Calu3 (cell line): Measurements from ENCODE around the gene GRWD1. TPM values are rescaled to one million over a fixed set of nuclear protein-coding genes. Genes with fewer than 3 reads are reported as not detected.

ENCODE experiments used
- BruUV-seq: library from RNA; stranded (reverse); fragments of 400-500 nt; replicated peaks from 2 replicates; lab custom pipeline; 2021; lab: Mats Ljungman, UMichigan
- CTCF ChIA-PET: fragments of 300-600 bp; sonication (Branson Sonifier 250); formaldehyde crosslinking; loops from one replicate; lab custom pipeline; 2022; ENCODE audit warnings: antibody characterized with exemption; lab: Charles Lee
- DNase-seq: peaks from one replicate; pipeline ENCODE4 v3.0.0; 2022
- H3K27ac Mint-ChIP-seq: one replicate; pipeline ENCODE4 v1.8.0; 2022; ENCODE audit warnings: mixed read lengths; ENCODE audit not compliant: unreplicated experiment
- H3K27me3 Mint-ChIP-seq: one replicate; pipeline ENCODE4 v1.8.0; 2022; ENCODE audit warnings: mixed read lengths; ENCODE audit not compliant: unreplicated experiment
- H3K36me3 Mint-ChIP-seq: one replicate; pipeline ENCODE4 v1.8.0; 2022; ENCODE audit warnings: mild to moderate bottlenecking, moderate library complexity, mixed read lengths; ENCODE audit not compliant: insufficient read depth, unreplicated experiment
- H3K4me1 Mint-ChIP-seq: one replicate; pipeline ENCODE4 v1.8.0; 2022; ENCODE audit warnings: mild to moderate bottlenecking, low read depth, mixed read lengths; ENCODE audit not compliant: unreplicated experiment
- H3K4me3 Mint-ChIP-seq: one replicate; pipeline ENCODE4 v1.8.0; 2022; ENCODE audit warnings: mild to moderate bottlenecking, low read depth, moderate library complexity, mixed read lengths; ENCODE audit not compliant: unreplicated experiment
- H3K9me3 Mint-ChIP-seq: one replicate; pipeline ENCODE4 v1.8.0; 2022; ENCODE audit warnings: low read depth, mixed read lengths; ENCODE audit not compliant: unreplicated experiment
- CTCF ChIP-seq: fragments of 200-600 bp; IDR thresholded peaks from one replicate; pipeline ENCODE4 v1.8.0; 2022; ENCODE audit warnings: antibody characterized with exemption; ENCODE audit not compliant: unreplicated experiment
- intact Hi-C: fragments of 100-400 bp; cut with micrococcal nuclease; formaldehyde crosslinking; loops from one replicate; pipeline ENCODE4 v1.10.0; 2022; ENCODE audit not compliant: unreplicated experiment
- total RNA-seq: library from RNA; stranded (reverse); gene quantifications from 2 replicates; pipeline ENCODE4 v1.2.3, GENCODE V29; 2022

GRWD1 gene
- total RNA-seq, 1 experiment from 2014 or later: 75.0 TPM

- TF ChIP-seq CTCF: no peak
- intact Hi-C loops: no loop called here
- no peak overlapping the region for H3K27ac Mint-ChIP-seq
- no peaks in the 10 kb centered on the region for H3K27me3 Mint-ChIP-seq
- no peak for DNase-seq
- no peaks in the 10 kb centered on the region for H3K9me3 Mint-ChIP-seq
- H3K4me1 Mint-ChIP-seq: peaks cover under 1% of the 10 kb centered on the region
- BruUV-seq: no TSS peak
- H3K4me3 Mint-ChIP-seq: no peak overlapping the region
- peaks cover 77% of the 10 kb centered on the region for H3K36me3 Mint-ChIP-seq
- CTCF ChIA-PET: no interaction called here
Measured at GRCh38 chr19:48477698-48478338, 32.0 kb downstream of the GRWD1 start.

GRCh38 chr19:48478339-48479256 is 32.8 kb downstream of the GRWD1 start:
- Mint-ChIP-seq H3K27me3 (no peaks in the 10 kb centered on the region), H3K9me3 (no peaks in the 10 kb centered on the region), H3K27ac (no peak overlapping the region), H3K4me1 (no peaks in the 10 kb centered on the region), H3K36me3 (peaks cover 72% of the 10 kb centered on the region), H3K4me3 (no peak overlapping the region)
- intact Hi-C loops: no loop called here
- no peak for DNase-seq
- no peak for TF ChIP-seq CTCF
- BruUV-seq: no TSS peak
- CTCF ChIA-PET: no interaction called here

GRCh38 chr19:48479686-48480085 is 33.9 kb downstream of the GRWD1 start:
- no peak for DNase-seq
- Mint-ChIP-seq H3K27me3 (no peaks in the 10 kb centered on the region), H3K4me3 (no peak overlapping the region), H3K9me3 (no peaks in the 10 kb centered on the region), H3K4me1 (peaks cover 9% of the 10 kb centered on the region), H3K27ac (no peak overlapping the region), H3K36me3 (peaks cover 74% of the 10 kb centered on the region)
- CTCF ChIA-PET: no interaction called here
- no peak for TF ChIP-seq CTCF
- intact Hi-C loops: loop anchor here (10.0 kb wide), 1 partner anchor 145 kb away; no protein-coding TSS in a partner anchor
- BruUV-seq: no TSS peak

DNA sequence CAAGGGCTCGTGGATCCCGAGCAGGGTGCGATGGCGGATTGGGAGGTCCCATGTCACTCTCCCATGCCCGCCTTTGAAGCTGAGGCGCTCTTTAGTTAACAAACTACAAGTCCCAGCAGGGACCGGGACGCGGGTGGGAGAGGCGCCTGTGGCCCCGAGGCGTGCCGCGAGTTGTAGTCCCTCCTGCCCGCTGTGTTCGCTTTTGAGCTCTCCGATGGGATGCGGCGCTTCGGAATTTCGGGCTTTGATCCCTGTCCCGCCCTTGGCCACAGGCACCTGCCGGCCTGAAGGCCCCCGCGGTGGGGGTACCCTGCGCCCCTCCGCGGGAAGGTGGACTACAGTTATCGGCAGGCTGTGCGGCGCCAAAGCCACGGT is 34.4 kb downstream of the GRWD1 start:
- no TSS peak for BruUV-seq
- no peak for DNase-seq
- TF ChIP-seq CTCF: no peak
- Mint-ChIP-seq H3K4me3 (no peak overlapping the region), H3K4me1 (peaks cover 10% of the 10 kb centered on the region), H3K27ac (no peak overlapping the region), H3K9me3 (no peaks in the 10 kb centered on the region), H3K27me3 (no peaks in the 10 kb centered on the region), H3K36me3 (peaks cover 78% of the 10 kb centered on the region)
- intact Hi-C loops: loop anchor here (10.0 kb wide), 1 partner anchor 145 kb away; no protein-coding TSS in a partner anchor
- CTCF ChIA-PET: no interaction called here
